Activated CD4-positive, alpha-beta T cell treated with anti-CD3 and anti-CD28 coated beads, Interleukin-2, amount 10 ng/mL, durations not matched to agents 24 days and 14 days (primary cell): ENCODE data around the gene CCDC92B. TPM values are rescaled to one million over a fixed set of nuclear protein-coding genes. Genes with fewer than 3 reads are reported as not detected.

ENCODE experiments used
- DNase-seq: peaks from one replicate; pipeline ENCODE4 v3.0.0; 2022
- H3K27ac Mint-ChIP-seq: one replicate; pipeline ENCODE4 v1.8.0; 2022; ENCODE audit warnings: mild to moderate bottlenecking, mixed read lengths
- H3K27me3 Mint-ChIP-seq: one replicate; pipeline ENCODE4 v1.8.0; 2022; ENCODE audit warnings: mixed read lengths
- H3K36me3 Mint-ChIP-seq: one replicate; pipeline ENCODE4 v1.8.0; 2022; ENCODE audit warnings: low read depth, mild to moderate bottlenecking, mixed read lengths
- H3K4me1 Mint-ChIP-seq: one replicate; pipeline ENCODE4 v1.8.0; 2021; ENCODE audit warnings: mixed read lengths
- H3K4me3 Mint-ChIP-seq: one replicate; pipeline ENCODE4 v1.8.0; 2022; ENCODE audit warnings: mild to moderate bottlenecking, moderate library complexity, mixed read lengths
- H3K9me3 Mint-ChIP-seq: one replicate; pipeline ENCODE4 v1.8.0; 2021; ENCODE audit warnings: mixed read lengths
- intact Hi-C: fragments of 100-400 bp; cut with micrococcal nuclease; formaldehyde crosslinking; loops from one replicate; pipeline ENCODE4 v1.15.1; 2023
- total RNA-seq: library from RNA; stranded (reverse); gene quantifications from 2 replicates; pipeline ENCODE4 v1.2.3, GENCODE V29; 2022

CCDC92B gene
- total RNA-seq, 1 donor from 2014 or later, result 0.14 TPM

- H3K4me1 Mint-ChIP-seq, result peaks cover 4% of the 10 kb centered on the region
- no peak overlapping the region for H3K27ac Mint-ChIP-seq
- intact Hi-C loops, result no loop called here
- H3K9me3 Mint-ChIP-seq, result no peaks in the 10 kb centered on the region
- H3K36me3 Mint-ChIP-seq, result no peaks in the 10 kb centered on the region
- H3K4me3 Mint-ChIP-seq, result no peak overlapping the region
- no peak for DNase-seq
- peaks cover 46% of the 10 kb centered on the region for H3K27me3 Mint-ChIP-seq
These were observed 6.7 kb upstream of the CCDC92B start for GRCh38 chr17:2755891-2756724.

- intact Hi-C loops, result no loop called here
- Mint-ChIP-seq H3K36me3 (no peaks in the 10 kb centered on the region), H3K4me1 (peaks cover 2% of the 10 kb centered on the region), H3K4me3 (no peak overlapping the region), H3K27ac (no peak overlapping the region), H3K27me3 (peaks cover 49% of the 10 kb centered on the region), H3K9me3 (no peaks in the 10 kb centered on the region)
- DNase-seq, result no peak
These were observed 2.0 kb upstream of the CCDC92B start for GRCh38 chr17:2751491-2751890.

- H3K27ac Mint-ChIP-seq, result no peak overlapping the region
- no peaks in the 10 kb centered on the region for H3K36me3 Mint-ChIP-seq
- no peak for DNase-seq
- H3K4me1 Mint-ChIP-seq, result peaks cover 2% of the 10 kb centered on the region
- no peak overlapping the region for H3K4me3 Mint-ChIP-seq
- no peaks in the 10 kb centered on the region for H3K9me3 Mint-ChIP-seq
- H3K27me3 Mint-ChIP-seq, result peaks cover 47% of the 10 kb centered on the region
- intact Hi-C loops, result no loop called here
These were observed 1.3 kb upstream of the CCDC92B start for GRCh38 chr17:2750721-2751120.

GRCh38 chr17:2749784-2750181 is 331 bp upstream of the CCDC92B start:
- Mint-ChIP-seq H3K9me3 (no peaks in the 10 kb centered on the region), H3K4me1 (no peaks in the 10 kb centered on the region), H3K36me3 (no peaks in the 10 kb centered on the region), H3K4me3 (no peak overlapping the region), H3K27ac (no peak overlapping the region), H3K27me3 (peaks cover 48% of the 10 kb centered on the region)
- intact Hi-C loops, result no loop called here
- peak; percentile 95 for DNase-seq

- H3K4me3 Mint-ChIP-seq, result no peak overlapping the region
- no peak overlapping the region for H3K27ac Mint-ChIP-seq
- no peaks in the 10 kb centered on the region for H3K9me3 Mint-ChIP-seq
- no peaks in the 10 kb centered on the region for H3K36me3 Mint-ChIP-seq
- H3K27me3 Mint-ChIP-seq, result peaks cover 35% of the 10 kb centered on the region
- H3K4me1 Mint-ChIP-seq, result no peaks in the 10 kb centered on the region
- intact Hi-C loops, result no loop called here
- no peak for DNase-seq
These were observed 4.0 kb downstream of the CCDC92B start for GRCh38 chr17:2745317-2746037.

- H3K36me3 Mint-ChIP-seq, result no peaks in the 10 kb centered on the region
- peaks cover 2% of the 10 kb centered on the region for H3K27me3 Mint-ChIP-seq
- no peaks in the 10 kb centered on the region for H3K9me3 Mint-ChIP-seq
- H3K4me1 Mint-ChIP-seq, result no peaks in the 10 kb centered on the region
- H3K4me3 Mint-ChIP-seq, result no peak overlapping the region
- DNase-seq, result no peak
- intact Hi-C loops, result no loop called here
- no peak overlapping the region for H3K27ac Mint-ChIP-seq
These were observed 11.8 kb downstream of the CCDC92B start for GRCh38 chr17:2737693-2738092.

GRCh38 chr17:2736956-2737355 is 12.5 kb downstream of the CCDC92B start:
- no peak overlapping the region for H3K4me3 Mint-ChIP-seq
- no peaks in the 10 kb centered on the region for H3K36me3 Mint-ChIP-seq
- H3K4me1 Mint-ChIP-seq, result no peaks in the 10 kb centered on the region
- no peak overlapping the region for H3K27ac Mint-ChIP-seq
- DNase-seq, result no peak
- H3K9me3 Mint-ChIP-seq, result no peaks in the 10 kb centered on the region
- intact Hi-C loops, result no loop called here
- no peaks in the 10 kb centered on the region for H3K27me3 Mint-ChIP-seq

- H3K27me3 Mint-ChIP-seq, result no peaks in the 10 kb centered on the region
- DNase-seq, result no peak
- H3K4me3 Mint-ChIP-seq, result no peak overlapping the region
- H3K36me3 Mint-ChIP-seq, result no peaks in the 10 kb centered on the region
- no peak overlapping the region for H3K27ac Mint-ChIP-seq
- no peaks in the 10 kb centered on the region for H3K9me3 Mint-ChIP-seq
- intact Hi-C loops, result no loop called here
- H3K4me1 Mint-ChIP-seq, result no peaks in the 10 kb centered on the region
These were observed 13.6 kb downstream of the CCDC92B start for GRCh38 chr17:2735896-2736295.

GRCh38 chr17:2734939-2735338 is 14.5 kb downstream of the CCDC92B start:
- Mint-ChIP-seq H3K9me3 (no peaks in the 10 kb centered on the region), H3K27me3 (peaks cover 3% of the 10 kb centered on the region), H3K4me3 (no peak overlapping the region), H3K4me1 (no peaks in the 10 kb centered on the region), H3K27ac (no peak overlapping the region), H3K36me3 (no peaks in the 10 kb centered on the region)
- intact Hi-C loops, result no loop called here
- DNase-seq, result no peak

GRCh38 chr17:2731807-2732206 is 17.6 kb downstream of the CCDC92B start:
- no peaks in the 10 kb centered on the region for H3K9me3 Mint-ChIP-seq
- DNase-seq, result no peak
- H3K4me3 Mint-ChIP-seq, result no peak overlapping the region
- no peaks in the 10 kb centered on the region for H3K4me1 Mint-ChIP-seq
- no peaks in the 10 kb centered on the region for H3K36me3 Mint-ChIP-seq
- no peak overlapping the region for H3K27ac Mint-ChIP-seq
- intact Hi-C loops, result no loop called here
- peaks cover 10% of the 10 kb centered on the region for H3K27me3 Mint-ChIP-seq

- Mint-ChIP-seq H3K4me1 (no peaks in the 10 kb centered on the region), H3K4me3 (no peak overlapping the region), H3K27me3 (peaks cover 10% of the 10 kb centered on the region), H3K27ac (no peak overlapping the region), H3K36me3 (no peaks in the 10 kb centered on the region), H3K9me3 (no peaks in the 10 kb centered on the region)
- intact Hi-C loops, result no loop called here
- no peak for DNase-seq
These were observed 18.6 kb downstream of the CCDC92B start for GRCh38 chr17:2730764-2731353.

GRCh38 chr17:2724784-2725164 is 24.7 kb downstream of the CCDC92B start:
- H3K27ac Mint-ChIP-seq, result no peak overlapping the region
- no peaks in the 10 kb centered on the region for H3K36me3 Mint-ChIP-seq
- peaks cover 19% of the 10 kb centered on the region for H3K27me3 Mint-ChIP-seq
- intact Hi-C loops, result no loop called here
- peak overlapping the region; percentile 41 for H3K4me3 Mint-ChIP-seq
- no peaks in the 10 kb centered on the region for H3K9me3 Mint-ChIP-seq
- DNase-seq, result peak; percentile 81
- H3K4me1 Mint-ChIP-seq, result peaks cover 9% of the 10 kb centered on the region

GRCh38 chr17:2723997-2724783 is 25.3 kb downstream of the CCDC92B start:
- H3K36me3 Mint-ChIP-seq, result no peaks in the 10 kb centered on the region
- peak overlapping the region; percentile 62 for H3K4me3 Mint-ChIP-seq
- H3K27ac Mint-ChIP-seq, result no peak overlapping the region
- DNase-seq, result no peak
- intact Hi-C loops, result no loop called here
- H3K27me3 Mint-ChIP-seq, result peaks cover 17% of the 10 kb centered on the region
- peaks cover 11% of the 10 kb centered on the region for H3K4me1 Mint-ChIP-seq
- H3K9me3 Mint-ChIP-seq, result no peaks in the 10 kb centered on the region
